NCI-H1105 treated with DMSO at 0.1 percent for 48 hours (cell line): ENCODE data around the gene YWHAQ.
"Not testable (repeated sequence)": the region's sequence is repeated elsewhere in the genome, so short reads cannot be mapped to it uniquely, and the experiment has no call there.

Source experiments
- DNase-seq: peaks from one replicate; lab custom pipeline; 2025; lab: John Stamatoyannopoulos, UW

Gene YWHAQ

DNA sequence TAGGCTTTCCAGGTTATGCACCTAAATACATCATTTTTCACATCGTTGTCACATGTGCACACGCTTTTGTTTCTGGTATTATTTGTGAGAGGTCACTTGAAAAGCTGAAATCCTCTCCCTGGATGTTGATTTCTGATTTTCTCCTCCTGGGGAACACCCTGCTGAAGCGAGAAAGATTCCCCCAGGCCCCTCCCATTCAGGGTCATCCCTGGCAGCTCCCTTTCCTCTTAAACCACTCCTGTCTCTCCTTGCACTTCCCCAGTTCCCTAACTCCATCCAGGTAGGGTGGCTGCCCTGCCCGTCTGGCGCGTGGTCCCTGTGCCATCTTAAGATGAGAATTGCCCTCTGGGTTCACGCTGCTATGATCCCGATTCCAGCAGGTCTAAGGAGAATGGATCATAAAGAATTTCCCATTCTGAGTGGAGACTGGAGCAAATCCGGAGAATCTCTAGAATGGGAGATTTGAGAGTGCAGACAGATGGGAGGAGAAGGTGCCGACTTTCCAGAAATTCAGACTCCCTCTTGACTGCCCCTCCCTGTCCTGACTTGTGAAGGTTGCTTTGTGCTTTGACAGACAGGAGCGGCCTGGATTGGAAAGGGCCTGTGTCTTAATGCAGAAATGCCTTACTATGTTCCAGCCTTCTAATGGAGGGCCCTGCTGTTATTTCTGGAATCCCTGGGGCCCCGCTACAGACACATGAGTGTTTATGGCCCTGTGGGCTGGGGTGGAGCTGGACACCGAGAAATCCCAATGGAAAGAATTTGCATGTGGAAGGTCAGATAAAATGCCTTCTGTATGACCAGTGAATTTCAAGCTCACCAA lies 1.3 kb upstream of the YWHAQ start:
- no peak for DNase-seq

DNA sequence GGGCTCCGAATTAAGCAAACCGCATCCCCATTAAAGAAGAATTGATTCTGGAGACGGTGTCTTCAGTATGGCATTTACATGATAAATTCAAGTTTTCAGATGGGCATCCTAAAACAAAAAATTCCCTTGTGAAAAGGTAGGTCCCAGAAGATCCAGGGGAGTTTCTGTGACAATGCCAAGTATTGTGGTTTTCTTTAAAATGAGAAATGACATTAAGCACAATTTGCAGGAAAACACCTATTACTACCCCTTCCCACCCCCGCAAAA lies 689 bp upstream of the YWHAQ start:
- no peak for DNase-seq

DNA sequence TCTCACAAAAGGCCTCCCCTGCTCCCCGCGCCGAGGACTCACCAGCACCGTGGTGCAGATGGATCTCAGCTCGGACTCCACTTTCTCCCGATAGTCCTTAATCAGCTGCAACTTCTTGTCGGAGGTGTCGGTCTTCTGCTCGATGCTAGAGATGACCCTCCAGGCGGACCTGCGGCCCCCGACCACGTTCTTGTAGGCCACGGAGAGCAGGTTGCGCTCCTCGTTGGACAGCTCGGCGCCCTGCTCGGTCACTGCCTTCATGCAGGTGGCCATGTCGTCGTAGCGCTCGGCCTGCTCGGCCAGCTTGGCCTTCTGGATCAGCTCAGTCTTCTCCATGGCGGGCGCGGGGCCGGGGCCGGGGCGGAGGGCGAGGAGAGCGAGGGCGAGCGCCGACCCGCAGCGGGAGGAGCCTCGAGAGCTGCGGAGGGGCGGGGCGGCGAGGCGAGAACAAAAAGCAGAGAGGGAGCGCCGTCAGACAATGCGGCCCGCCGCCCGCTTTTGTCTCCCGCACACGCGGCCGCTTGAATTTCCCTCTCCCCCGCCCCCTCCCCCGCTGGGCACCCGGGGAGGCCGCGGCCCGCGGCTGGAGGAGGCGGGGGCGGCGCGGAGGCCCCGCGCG lies 571 bp downstream of the YWHAQ start:
- DNase-seq = peak; percentile 71

DNA sequence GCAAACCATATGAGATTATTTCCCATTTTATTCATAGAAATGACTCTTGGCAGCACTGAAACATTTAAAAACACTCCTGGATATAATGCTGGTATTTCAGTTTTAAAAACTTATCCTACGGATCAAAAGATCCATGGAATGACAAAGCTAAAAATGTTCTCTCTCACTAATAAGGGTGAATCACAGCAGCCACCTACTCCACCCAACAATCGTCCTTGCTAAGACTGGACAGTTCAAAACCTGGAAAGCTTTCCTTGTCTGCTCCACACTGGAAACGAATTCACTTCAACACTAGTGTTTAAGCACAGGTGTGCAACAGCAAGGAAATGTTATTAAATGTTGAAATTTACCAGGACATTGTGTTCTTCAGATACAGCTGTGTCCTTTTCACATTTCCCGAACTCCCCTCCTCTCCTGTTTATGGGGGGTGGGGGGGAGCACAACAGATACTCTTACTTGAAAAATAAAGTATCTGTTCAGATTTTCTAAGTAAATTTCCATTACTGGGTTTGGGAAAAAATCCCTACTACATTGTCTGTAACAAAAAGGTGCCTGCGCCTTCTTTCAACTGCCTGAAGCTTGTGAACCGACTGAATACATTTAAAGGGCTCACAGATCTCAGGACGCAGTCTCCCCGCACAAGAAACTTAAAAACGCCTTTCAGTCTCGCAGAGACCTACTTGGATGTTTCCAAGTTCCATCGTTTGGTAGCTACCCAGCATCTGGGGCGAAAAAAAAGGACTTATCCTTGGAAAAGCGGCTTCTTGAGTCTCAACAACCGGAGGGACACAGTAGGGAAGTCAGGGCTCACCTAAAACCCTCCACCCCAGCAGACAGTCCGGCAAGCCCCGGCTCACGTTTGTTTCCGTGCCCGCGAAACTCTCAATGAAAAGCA lies 1.3 kb downstream of the YWHAQ start:
- no peak for DNase-seq

DNA sequence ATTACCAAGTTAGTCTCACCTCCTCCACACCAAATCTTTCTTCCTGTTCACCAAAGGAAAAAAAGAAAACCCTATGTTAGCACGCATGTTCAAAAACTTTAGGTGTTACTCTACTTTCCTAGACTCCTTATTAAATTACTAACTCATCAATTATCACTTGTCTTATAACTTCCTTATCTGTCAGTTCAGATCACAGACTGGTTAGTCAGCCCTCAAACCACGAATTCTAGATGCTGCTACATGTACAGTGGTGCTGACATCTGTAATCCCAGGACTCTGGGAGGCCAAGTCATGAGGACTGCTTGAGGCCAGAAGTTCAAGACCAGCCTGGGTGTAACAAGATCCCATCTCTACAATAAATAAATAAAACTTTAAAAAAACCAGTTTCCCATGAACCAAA lies 3.5 kb downstream of the YWHAQ start:
- no peak for DNase-seq

DNA sequence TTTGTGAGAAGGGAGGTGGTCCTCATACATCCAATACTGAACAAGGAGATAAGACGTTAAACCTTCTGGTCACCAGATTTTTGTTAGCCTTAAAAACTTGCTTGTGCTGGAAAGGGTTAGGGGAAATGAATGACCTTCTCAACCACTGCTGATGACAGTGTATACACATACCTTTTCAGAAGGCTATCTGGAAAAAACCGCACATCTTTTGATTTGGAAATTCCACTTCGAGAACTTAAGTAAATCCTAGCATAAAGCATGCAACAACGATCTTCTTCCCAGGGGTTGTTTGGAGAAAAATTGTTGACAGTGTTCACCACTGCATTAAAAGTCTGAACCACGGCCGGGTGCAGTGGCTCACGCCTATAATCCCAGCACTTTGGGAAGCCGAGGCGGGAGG lies 7.6 kb downstream of the YWHAQ start:
- DNase-seq = no peak

DNA sequence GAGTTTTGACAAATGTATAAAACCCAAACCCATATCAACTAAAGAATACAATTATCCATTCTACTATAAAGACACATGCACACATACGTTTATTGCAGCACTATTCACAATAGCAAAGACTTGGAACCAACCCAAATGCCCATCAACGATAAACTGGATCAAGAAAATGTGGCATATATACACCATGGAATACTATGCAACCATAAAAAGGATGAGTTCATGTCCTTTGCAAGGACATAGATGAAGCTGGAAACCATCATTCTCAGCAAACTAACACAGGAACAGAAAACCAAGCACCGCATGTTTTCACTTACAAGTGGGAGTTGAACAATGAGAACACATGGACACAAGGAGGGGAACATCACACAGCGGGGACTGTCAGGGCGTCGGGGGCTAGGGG lies 9.1 kb downstream of the YWHAQ start:
- DNase-seq = not testable (repeated sequence)

DNA sequence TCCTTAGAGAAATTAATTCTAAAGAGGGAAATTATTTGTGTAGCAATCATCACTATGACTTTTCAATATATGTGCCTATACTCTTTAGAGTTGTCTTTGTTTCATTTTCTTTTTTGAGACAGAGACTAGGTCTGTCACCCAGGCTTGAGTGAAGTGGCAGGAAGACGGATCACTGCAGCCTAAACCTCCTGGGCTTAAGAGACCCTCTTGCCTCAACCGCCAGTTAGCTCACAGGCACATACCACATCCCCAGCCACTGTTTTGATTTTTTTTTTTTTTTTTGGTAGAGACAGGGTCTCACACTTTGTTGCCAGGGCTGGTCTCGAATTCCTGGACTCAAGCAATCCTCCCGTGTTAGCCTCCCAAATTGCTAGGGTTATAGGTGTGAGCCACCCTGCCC lies 12.4 kb downstream of the YWHAQ start:
- no peak for DNase-seq

DNA sequence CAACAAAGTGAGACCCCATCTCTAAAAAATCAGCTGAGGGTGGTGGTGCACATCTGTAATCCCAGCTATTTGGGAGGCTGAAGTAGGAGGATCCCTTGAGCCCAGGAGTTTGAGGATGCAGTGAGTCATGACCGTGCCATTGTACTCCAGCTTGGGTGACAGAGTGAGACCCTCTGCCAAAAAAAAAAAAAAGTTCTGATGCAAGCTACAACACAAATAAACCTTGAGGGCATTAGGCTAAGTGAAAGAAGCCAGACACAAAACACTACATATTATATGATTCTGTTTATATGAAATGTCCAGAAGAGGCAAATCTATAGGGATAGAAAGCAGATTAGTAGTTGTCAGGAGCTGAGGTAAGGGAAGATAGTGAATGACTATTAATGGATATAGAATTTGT lies 13.0 kb downstream of the YWHAQ start:
- no peak for DNase-seq

DNA sequence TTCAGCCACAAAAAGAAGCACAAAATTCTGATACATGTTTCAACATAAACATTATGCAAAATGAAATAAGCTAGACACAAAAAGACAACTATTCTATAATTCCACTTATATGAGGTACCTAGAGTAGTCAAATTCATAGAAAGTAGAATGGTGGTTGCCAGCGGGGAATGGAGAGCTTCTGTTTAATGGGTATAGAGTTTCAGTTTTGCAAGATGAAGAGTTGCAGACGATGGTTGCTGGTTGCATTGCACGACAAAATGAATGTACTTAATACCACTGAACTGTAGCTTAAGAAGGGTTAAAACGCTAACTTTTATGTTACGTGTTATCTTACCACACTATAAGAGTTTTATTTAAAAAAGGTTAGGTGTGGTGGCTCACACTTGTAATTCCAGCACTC lies 13.5 kb downstream of the YWHAQ start:
- no peak for DNase-seq

DNA sequence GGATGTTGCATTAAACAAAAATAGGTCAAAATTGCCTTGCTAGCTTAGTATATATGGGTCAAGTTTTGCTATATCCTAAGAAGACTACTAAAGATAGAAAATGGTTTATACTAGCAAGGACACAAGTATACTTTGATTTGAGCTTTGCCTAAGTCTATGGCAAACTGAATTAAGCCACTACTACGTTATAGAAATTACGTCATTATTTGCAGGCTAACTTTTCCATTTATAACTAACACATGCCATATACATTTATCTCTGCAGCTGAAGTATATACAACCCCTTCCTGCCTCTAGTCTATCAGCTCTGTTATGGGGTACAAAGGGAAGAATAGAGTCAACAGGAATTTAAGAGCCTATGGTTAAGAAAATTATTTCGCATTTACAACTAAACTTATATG lies 16.2 kb downstream of the YWHAQ start:
- no peak for DNase-seq

DNA sequence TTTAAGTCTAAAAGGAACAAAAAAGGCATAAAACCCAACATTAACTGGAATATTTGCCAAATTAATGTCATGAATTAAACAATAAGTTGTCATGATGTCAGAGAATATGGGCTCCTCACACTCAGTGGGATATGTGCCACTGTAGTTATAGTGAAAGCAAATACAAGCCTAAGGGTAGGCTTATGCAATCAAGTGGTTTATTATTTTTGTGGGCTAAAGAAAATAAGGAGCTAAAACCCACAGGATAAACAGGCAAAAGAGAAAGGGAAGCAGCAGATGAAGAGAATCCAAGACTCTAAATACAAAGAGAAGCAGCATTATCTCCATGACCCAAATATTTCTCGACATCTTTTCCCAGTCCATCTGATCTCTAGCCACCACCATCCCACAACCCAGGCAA lies 17.5 kb downstream of the YWHAQ start:
- no peak for DNase-seq

DNA sequence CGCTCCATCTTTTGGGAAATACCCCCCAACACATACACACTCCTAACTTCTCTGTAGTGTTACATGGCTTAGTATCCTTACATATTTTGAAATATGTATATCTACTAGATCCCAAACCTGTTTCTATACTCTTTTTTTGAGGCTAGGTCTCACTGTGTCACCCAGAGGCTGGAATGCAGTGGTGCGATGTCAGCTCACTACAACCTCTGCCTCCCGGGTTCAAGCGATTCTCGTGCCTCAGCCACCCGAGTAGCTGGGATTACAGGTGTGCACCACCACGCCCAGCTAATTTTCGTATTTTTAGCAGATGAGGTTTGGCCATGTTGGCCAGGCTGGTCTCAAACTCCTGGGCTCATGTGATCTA lies 19.3 kb downstream of the YWHAQ start:
- DNase-seq = not testable (repeated sequence)

DNA sequence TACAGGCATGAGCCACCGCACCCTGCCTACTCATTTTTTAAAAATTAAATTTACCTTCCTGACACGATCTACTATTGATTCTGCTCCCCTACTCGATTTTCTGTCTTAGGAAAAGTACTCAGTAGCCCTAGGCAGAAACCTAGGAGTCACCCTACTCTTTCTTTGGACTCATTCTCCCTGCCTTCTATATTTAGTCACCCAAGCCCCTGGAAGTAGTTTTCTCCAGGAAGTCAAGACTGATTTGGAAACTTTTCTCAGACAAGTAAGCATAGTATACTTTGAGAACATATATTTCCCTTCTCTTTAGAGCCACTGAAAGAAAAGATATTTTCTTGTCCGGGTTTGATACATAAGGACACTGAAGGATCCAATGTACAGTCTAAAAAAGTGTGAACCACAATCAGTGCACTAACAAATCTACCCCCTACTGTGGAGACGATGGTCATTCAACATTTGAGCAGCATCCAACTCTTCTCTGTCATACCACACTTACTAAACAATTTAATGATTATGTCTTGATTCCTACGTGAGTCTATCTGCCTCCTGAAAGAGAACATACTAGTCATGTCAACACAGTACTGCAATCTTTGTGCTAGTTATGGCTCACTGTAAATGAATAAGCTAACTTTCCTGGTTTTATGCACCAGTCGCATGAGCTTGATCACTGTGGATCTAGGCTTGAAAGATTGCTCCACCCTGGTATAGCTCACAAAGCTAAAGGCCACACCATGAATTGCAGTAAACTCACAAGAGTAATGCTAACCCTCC lies 19.8 kb downstream of the YWHAQ start:
- DNase-seq = no peak

DNA sequence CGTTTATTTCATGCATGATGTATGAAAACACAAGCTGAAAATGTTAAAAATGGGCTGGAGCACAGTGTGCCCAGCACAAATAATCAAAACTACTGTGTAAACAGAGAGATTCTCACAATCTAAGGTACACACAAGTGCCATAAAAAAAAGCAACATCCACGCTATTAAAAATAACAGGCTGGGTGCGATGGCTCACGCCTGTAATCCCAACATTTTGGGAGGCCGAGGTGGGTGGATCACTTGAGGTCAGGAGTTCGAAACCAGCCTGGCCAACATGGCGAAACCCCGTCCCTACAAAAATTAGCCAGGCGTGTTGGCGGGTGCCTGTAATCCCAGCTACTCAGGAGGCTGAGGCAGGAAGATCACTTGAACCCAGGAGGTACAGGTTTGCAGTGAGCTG lies 22.3 kb downstream of the YWHAQ start:
- not testable (repeated sequence) for DNase-seq

DNA sequence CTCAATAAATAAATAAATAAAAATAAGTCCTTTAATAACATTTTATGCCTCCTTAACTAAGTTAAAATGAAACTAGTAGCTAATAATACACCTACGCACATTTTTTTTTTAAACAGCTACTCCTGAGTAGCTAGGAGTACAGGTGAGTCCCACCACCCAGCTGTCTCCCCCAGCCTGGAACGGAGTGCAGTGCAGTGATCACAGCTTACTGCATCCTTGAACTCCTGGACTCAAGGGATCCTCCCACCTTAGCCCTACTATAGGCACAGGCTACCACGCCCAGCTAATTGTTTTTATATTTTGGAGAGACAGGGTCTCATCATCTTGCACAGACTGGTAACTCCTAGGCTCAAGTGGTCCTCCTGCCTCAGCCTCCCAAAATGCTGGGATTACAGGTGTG lies 28.4 kb downstream of the YWHAQ start:
- DNase-seq = no peak

DNA sequence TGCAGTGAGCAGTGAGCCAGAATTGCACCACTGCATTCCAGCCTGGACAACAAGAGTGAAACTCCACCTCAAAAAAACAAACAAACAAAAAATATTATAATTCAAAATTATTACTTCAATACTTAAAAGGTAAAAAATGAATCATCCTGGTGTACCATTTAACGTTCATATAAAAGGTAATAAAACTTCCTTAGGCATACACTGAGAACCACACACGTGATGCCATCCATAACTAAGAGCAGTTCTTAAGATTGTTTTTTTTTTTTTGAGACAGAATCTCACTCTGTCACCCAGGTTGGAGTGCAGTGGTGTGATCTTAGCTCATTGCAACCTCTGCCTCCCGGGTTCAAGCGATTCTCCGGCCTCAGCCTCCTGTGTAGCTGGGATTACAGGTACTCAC lies 29.4 kb downstream of the YWHAQ start:
- DNase-seq = no peak

DNA sequence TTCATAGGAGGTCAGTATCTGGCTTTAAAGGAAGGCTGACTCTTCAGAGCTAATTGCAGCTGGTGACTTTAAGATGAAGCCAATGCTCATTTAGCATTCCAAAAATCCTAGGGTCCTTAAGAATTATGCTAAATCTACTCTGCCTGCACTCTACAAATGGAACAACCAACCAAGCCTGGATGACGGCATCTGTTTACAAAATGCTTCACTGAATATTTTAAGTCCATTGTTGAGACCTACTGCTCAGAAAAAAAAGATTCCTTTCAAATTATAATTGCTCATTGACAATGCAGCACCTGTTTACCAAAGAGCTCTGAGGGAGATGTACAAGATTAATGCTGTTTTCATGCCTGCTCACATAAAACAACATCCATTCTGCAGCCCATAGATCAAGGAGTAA lies 31.4 kb downstream of the YWHAQ start:
- DNase-seq = no peak

DNA sequence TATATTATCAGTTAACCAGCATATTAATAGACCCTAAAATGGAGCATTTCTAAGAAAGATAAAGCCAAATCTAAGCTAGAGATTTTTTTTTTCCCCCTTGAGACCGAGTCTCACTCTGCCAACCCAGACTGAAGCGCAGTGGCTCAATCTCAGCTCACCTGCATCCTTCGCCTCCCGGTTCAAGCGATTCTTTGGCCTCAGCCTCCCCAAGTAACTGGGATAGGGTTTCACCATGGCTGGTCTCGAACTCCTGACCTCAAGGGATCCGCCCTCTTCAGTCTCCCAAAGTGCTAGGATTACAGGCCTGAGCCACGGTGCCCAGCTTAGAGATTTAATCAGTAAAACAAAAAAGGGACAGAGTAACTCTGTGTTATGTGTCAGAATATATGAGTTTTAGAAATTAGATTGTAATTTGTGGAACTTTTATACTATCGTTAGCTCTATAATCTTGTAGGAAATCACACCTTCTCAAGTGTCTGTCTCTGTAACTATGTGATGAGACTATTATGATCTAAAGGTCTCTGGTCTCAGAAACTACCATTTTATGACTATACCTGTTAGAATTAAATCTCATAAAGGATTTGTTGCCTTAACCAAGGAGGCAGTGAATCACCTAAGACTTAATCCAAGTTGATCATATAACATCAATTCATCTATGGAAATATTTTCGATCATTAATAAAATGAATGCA lies 34.0 kb downstream of the YWHAQ start:
- DNase-seq = no peak

DNA sequence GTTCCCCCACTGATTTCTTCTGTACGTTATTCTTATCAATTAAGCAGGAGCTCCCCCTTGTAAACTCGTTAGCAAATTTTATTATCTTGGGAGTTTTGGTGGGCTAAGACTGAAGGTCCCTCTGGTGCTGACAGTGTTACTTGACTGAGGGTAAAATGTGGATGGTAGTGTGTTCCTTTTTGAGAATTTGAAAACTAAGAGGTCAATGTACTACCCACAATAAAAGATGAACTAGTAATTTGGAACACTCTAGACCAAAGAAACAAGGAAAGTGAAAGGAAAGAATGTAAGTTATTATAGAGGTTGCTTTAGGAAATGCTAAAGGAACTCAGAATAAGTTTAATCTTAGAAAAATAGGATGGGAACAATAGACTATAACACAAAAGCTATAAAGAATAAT lies 35.1 kb downstream of the YWHAQ start:
- no peak for DNase-seq

DNA sequence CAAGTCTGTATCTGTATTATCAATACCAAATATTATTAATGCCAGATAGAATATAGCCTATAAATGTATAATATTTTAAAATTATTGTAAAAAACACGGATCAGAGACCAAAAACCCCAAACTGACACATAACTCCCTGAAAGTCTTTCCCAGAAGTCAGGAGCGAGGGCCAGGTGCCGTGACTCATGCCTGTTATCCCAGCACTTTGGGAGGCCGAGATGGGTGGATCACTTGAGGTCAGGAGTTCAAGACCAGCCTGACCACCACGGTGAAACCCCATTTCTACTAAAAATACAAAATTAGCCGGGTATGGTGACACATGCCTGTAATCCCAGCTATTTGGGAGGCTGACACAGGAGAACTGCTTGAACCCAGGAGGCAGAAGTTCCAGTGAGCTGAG lies 35.5 kb downstream of the YWHAQ start:
- not testable (repeated sequence) for DNase-seq
